Activated naive CD4-positive, alpha-beta T cell treated with anti-CD3 and anti-CD28 coated beads for 36 hours (primary cell): ENCODE results near the gene CXorf58. TPM values are rescaled to one million over a fixed set of nuclear protein-coding genes. Genes with fewer than 3 reads are reported as not detected.
"Not testable (repeated sequence)": the region's sequence is repeated elsewhere in the genome, so short reads cannot be mapped to it uniquely, and the experiment has no call there.

Source experiments
- CTCF ChIA-PET: fragments of 350-600 bp; sonication (Branson Sonifier 250); formaldehyde crosslinking; loops from one replicate; lab custom pipeline; 2021; ENCODE audit warnings: antibody characterized with exemption; lab: Charles Lee
- DNase-seq: peaks from one replicate; pipeline ENCODE4 v3.0.0-alpha.2; 2020
- H3K27ac Mint-ChIP-seq: one replicate; pipeline ENCODE4 v1.8.0; 2021; ENCODE audit warnings: mild to moderate bottlenecking, mixed read lengths
- H3K27me3 Mint-ChIP-seq: one replicate; pipeline ENCODE4 v1.8.0; 2021; ENCODE audit warnings: low read depth, mixed read lengths
- H3K36me3 Mint-ChIP-seq: one replicate; pipeline ENCODE4 v1.8.0; 2021; ENCODE audit warnings: low read depth, mixed read lengths
- H3K4me1 Mint-ChIP-seq: one replicate; pipeline ENCODE4 v1.8.0; 2021; ENCODE audit warnings: low read depth, mixed read lengths
- H3K4me3 Mint-ChIP-seq: one replicate; pipeline ENCODE4 v1.8.0; 2021; ENCODE audit warnings: mild to moderate bottlenecking, moderate library complexity, mixed read lengths
- H3K9me3 Mint-ChIP-seq: one replicate; pipeline ENCODE4 v1.8.0; 2021; ENCODE audit warnings: mixed read lengths
- intact Hi-C: fragments of 100-400 bp; cut with micrococcal nuclease; formaldehyde crosslinking; loops from one replicate; pipeline ENCODE4 v1.15.1; 2023
- total RNA-seq, 2 experiments: library from RNA; stranded (reverse); gene quantifications; one replicate each; pipeline ENCODE4 v1.2.3, GENCODE V29; 2021

The CXorf58 gene
- total RNA-seq, 2 experiments from 2014 or later = 0.20 TPM; not detected in 1

- Mint-ChIP-seq H3K36me3 (no peaks in the 10 kb centered on the region), H3K4me3 (no peak overlapping the region), H3K9me3 (no peaks in the 10 kb centered on the region), H3K27me3 (no peaks in the 10 kb centered on the region), H3K27ac (no peak overlapping the region), H3K4me1 (peaks cover 12% of the 10 kb centered on the region)
- DNase-seq = no peak
- intact Hi-C loops = no loop called here
- CTCF ChIA-PET = interaction anchor here (0.8 to 1.1 kb wide), 3 partner anchors 16 to 103 kb away, joined by 3 to 5 read pairs (median 3); partner anchors contain the start of genes APOO, CXorf58 and SAT1
Observed at GRCh38 chrX:23885803-23886202, 22.0 kb upstream of the CXorf58 start.

GRCh38 chrX:23887451-23887850 is 20.4 kb upstream of the CXorf58 start:
- Mint-ChIP-seq H3K36me3 (no peaks in the 10 kb centered on the region), H3K27ac (no peak overlapping the region), H3K27me3 (no peaks in the 10 kb centered on the region), H3K4me1 (peaks cover 12% of the 10 kb centered on the region), H3K4me3 (no peak overlapping the region), H3K9me3 (no peaks in the 10 kb centered on the region)
- DNase-seq = no peak
- CTCF ChIA-PET = interaction anchor here (0.6 to 2.3 kb wide), 2 partner anchors 14 to 127 kb away, joined by 3 to 9 read pairs; no protein-coding TSS in a partner anchor
- intact Hi-C loops = no loop called here

- H3K36me3 Mint-ChIP-seq = no peaks in the 10 kb centered on the region
- DNase-seq = no peak
- H3K27me3 Mint-ChIP-seq = no peaks in the 10 kb centered on the region
- H3K4me3 Mint-ChIP-seq = no peak overlapping the region
- H3K4me1 Mint-ChIP-seq = peaks cover 12% of the 10 kb centered on the region
- H3K27ac Mint-ChIP-seq = no peak overlapping the region
- CTCF ChIA-PET = interaction anchor here (0.6 to 2.3 kb wide), 2 partner anchors 14 to 128 kb away, joined by 3 to 9 read pairs; no protein-coding TSS in a partner anchor
- intact Hi-C loops = no loop called here
- H3K9me3 Mint-ChIP-seq = no peaks in the 10 kb centered on the region
Observed at GRCh38 chrX:23887918-23888317, 19.9 kb upstream of the CXorf58 start.

GRCh38 chrX:23888887-23889501 is 18.8 kb upstream of the CXorf58 start:
- peaks cover 8% of the 10 kb centered on the region for H3K4me1 Mint-ChIP-seq
- no peak overlapping the region for H3K27ac Mint-ChIP-seq
- no peak for DNase-seq
- intact Hi-C loops = no loop called here
- no peaks in the 10 kb centered on the region for H3K9me3 Mint-ChIP-seq
- H3K36me3 Mint-ChIP-seq = no peaks in the 10 kb centered on the region
- H3K27me3 Mint-ChIP-seq = no peaks in the 10 kb centered on the region
- CTCF ChIA-PET = interaction anchor here (0.6 to 2.3 kb wide), 2 partner anchors 13 to 40 kb away, joined by 3 to 9 read pairs; no protein-coding TSS in a partner anchor
- no peak overlapping the region for H3K4me3 Mint-ChIP-seq

- H3K27me3 Mint-ChIP-seq = no peaks in the 10 kb centered on the region
- H3K4me3 Mint-ChIP-seq = no peak overlapping the region
Observed at GRCh38 chrX:23890933-23891332, 16.9 kb upstream of the CXorf58 start.

GRCh38 chrX:23894993-23895392 is 12.8 kb upstream of the CXorf58 start:
- H3K9me3 Mint-ChIP-seq, H3K4me1 Mint-ChIP-seq, intact Hi-C loops, H3K36me3 Mint-ChIP-seq, DNase-seq, H3K27me3 Mint-ChIP-seq, H3K4me3 Mint-ChIP-seq, H3K27ac Mint-ChIP-seq: not testable (repeated sequence)
- CTCF ChIA-PET = interaction anchor here (0.6 kb wide), 1 partner anchor 73 kb away, joined by 4 read pairs; no protein-coding TSS in a partner anchor

More at GRCh38 chrX:23890933-23891332, 16.9 kb upstream of the CXorf58 start:
- H3K9me3 Mint-ChIP-seq = no peaks in the 10 kb centered on the region
- no peak for DNase-seq
- intact Hi-C loops = no loop called here
- H3K4me1 Mint-ChIP-seq = no peaks in the 10 kb centered on the region
- H3K36me3 Mint-ChIP-seq = no peaks in the 10 kb centered on the region
- CTCF ChIA-PET = interaction anchor here (0.6 kb wide), 1 partner anchor 23 kb away, joined by 3 read pairs; no protein-coding TSS in a partner anchor
- no peak overlapping the region for H3K27ac Mint-ChIP-seq

GRCh38 chrX:23896539-23896938 is 11.3 kb upstream of the CXorf58 start:
- intact Hi-C loops, H3K4me3 Mint-ChIP-seq, H3K27me3 Mint-ChIP-seq, H3K4me1 Mint-ChIP-seq, H3K36me3 Mint-ChIP-seq, CTCF ChIA-PET, H3K27ac Mint-ChIP-seq, DNase-seq, H3K9me3 Mint-ChIP-seq: not testable (repeated sequence)

GRCh38 chrX:23896981-23897380 is 10.8 kb upstream of the CXorf58 start:
- H3K36me3 Mint-ChIP-seq = no peaks in the 10 kb centered on the region
- no peak overlapping the region for H3K27ac Mint-ChIP-seq
- no peak for DNase-seq
- intact Hi-C loops = no loop called here
- H3K27me3 Mint-ChIP-seq = no peaks in the 10 kb centered on the region
- no peaks in the 10 kb centered on the region for H3K4me1 Mint-ChIP-seq
- CTCF ChIA-PET = interaction anchor here (0.5 kb wide), 1 partner anchor 186 kb away, joined by 3 read pairs; no protein-coding TSS in a partner anchor
- no peaks in the 10 kb centered on the region for H3K9me3 Mint-ChIP-seq
- H3K4me3 Mint-ChIP-seq = no peak overlapping the region

GRCh38 chrX:23898412-23898959 is 9.3 kb upstream of the CXorf58 start:
- Mint-ChIP-seq H3K27me3 (no peaks in the 10 kb centered on the region), H3K4me3 (no peak overlapping the region), H3K9me3 (no peaks in the 10 kb centered on the region), H3K4me1 (no peaks in the 10 kb centered on the region), H3K36me3 (no peaks in the 10 kb centered on the region), H3K27ac (no peak overlapping the region)
- CTCF ChIA-PET = no interaction called here
- intact Hi-C loops = no loop called here
- DNase-seq = no peak

- H3K27me3 Mint-ChIP-seq = no peaks in the 10 kb centered on the region
- H3K9me3 Mint-ChIP-seq = no peaks in the 10 kb centered on the region
- CTCF ChIA-PET = interaction anchor here (0.5 to 5.7 kb wide), 6 partner anchors 103 to 708 kb away, joined by 3 to 62 read pairs (median 28); partner anchors contain the start of gene SAT1
- H3K4me3 Mint-ChIP-seq = no peak overlapping the region
- peaks cover 2% of the 10 kb centered on the region for H3K4me1 Mint-ChIP-seq
- no peak overlapping the region for H3K27ac Mint-ChIP-seq
- DNase-seq = no peak
- H3K36me3 Mint-ChIP-seq = peaks cover 1% of the 10 kb centered on the region
- intact Hi-C loops = loop anchor here (10.0 kb wide), 1 partner anchor 236 kb away; the partner anchor contains the start of gene PRDX4
Observed at GRCh38 chrX:23900220-23900797, 7.5 kb upstream of the CXorf58 start.

GRCh38 chrX:23901060-23901459 is 6.7 kb upstream of the CXorf58 start:
- peaks cover 1% of the 10 kb centered on the region for H3K36me3 Mint-ChIP-seq
- CTCF ChIA-PET = interaction anchor here (0.5 to 5.7 kb wide), 18 partner anchors 13 to 709 kb away, joined by 3 to 62 read pairs (median 6); partner anchors contain the start of gene SAT1
- H3K4me1 Mint-ChIP-seq = peaks cover 5% of the 10 kb centered on the region
- peak; percentile 15 for DNase-seq
- intact Hi-C loops = loop anchor here (10.0 kb wide), 1 partner anchor 236 kb away; the partner anchor contains the start of gene PRDX4
- no peak overlapping the region for H3K27ac Mint-ChIP-seq
- no peaks in the 10 kb centered on the region for H3K27me3 Mint-ChIP-seq
- no peak overlapping the region for H3K4me3 Mint-ChIP-seq
- H3K9me3 Mint-ChIP-seq = no peaks in the 10 kb centered on the region

- Mint-ChIP-seq H3K4me1 (peaks cover 11% of the 10 kb centered on the region), H3K27me3 (no peaks in the 10 kb centered on the region), H3K4me3 (no peak overlapping the region)
Observed at GRCh38 chrX:23901805-23902204, 6.0 kb upstream of the CXorf58 start.

More at GRCh38 chrX:23901805-23902204, 6.0 kb upstream of the CXorf58 start:
- Mint-ChIP-seq H3K27ac (no peak overlapping the region), H3K9me3 (no peaks in the 10 kb centered on the region), H3K36me3 (peaks cover 1% of the 10 kb centered on the region)
- peak; percentile 61 for DNase-seq
- CTCF ChIA-PET = interaction anchor here (0.6 to 5.7 kb wide), 39 partner anchors 13 to 295 kb away, joined by 3 to 62 read pairs (median 4); partner anchors contain the start of gene SAT1
- intact Hi-C loops = loop anchor here (1.0 to 10.0 kb wide), 5 partner anchors 91 to 237 kb away; partner anchors contain the start of genes PRDX4 and SAT1
